Measurements from ENCODE around the gene MSI2.

DNA sequence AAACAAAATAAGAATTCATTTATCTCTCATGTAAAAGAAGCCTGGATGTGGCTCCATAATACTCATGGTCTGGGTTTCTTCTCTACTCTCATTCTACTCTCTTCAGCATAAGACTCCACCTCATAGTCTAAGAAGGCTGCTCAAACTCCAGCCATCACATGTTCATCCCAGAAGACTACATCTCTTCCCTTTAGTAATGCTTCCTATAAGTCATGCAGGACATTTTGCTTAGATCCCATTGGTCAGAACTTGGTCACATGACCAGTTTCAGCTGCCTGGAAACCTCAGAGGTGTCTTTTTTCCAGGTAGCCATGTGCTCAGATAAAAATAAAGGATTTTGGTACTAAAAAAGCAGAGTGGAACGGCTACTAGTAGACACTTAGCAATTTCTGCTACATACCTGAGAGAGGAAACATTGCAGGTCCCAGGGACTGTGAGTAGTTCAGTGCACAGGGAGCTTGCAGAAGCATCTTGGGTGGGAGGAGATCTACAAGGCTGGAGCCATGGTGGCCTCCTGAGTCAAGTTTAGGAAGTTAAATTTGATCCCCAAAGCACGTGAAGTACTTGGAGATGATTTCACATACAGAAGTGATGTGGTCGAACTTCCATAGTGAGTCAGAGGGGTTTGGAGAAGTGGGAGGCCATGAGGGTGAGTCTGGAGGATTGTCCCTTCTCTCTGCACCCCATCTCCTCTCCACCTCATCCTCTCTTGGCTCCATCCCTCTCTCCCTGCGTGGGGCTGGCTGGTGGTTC lies 378.6 kb downstream of the MSI2 start:
- TF ChIP-seq, protein P1, sequence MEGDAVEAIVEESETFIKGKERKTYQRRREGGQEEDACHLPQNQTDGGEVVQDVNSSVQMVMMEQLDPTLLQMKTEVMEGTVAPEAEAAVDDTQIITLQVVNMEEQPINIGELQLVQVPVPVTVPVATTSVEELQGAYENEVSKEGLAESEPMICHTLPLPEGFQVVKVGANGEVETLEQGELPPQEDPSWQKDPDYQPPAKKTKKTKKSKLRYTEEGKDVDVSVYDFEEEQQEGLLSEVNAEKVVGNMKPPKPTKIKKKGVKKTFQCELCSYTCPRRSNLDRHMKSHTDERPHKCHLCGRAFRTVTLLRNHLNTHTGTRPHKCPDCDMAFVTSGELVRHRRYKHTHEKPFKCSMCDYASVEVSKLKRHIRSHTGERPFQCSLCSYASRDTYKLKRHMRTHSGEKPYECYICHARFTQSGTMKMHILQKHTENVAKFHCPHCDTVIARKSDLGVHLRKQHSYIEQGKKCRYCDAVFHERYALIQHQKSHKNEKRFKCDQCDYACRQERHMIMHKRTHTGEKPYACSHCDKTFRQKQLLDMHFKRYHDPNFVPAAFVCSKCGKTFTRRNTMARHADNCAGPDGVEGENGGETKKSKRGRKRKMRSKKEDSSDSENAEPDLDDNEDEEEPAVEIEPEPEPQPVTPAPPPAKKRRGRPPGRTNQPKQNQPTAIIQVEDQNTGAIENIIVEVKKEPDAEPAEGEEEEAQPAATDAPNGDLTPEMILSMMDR (IDR thresholded peaks at IDR 0.05): no peak
- TF ChIP-seq POLR2A (IDR thresholded peaks at IDR 0.05): no peak

Data from right lobe of liver (tissue), 4 donors.